ENCODE results near the gene RNASEL.

Gene RNASEL

GRCh38 chr1:182631954-182632353, 42.9 kb upstream of the RNASEL start:
- DNase-seq (ENCODE audit: low spot score) = no peak
- TF ChIP-seq, protein P1, sequence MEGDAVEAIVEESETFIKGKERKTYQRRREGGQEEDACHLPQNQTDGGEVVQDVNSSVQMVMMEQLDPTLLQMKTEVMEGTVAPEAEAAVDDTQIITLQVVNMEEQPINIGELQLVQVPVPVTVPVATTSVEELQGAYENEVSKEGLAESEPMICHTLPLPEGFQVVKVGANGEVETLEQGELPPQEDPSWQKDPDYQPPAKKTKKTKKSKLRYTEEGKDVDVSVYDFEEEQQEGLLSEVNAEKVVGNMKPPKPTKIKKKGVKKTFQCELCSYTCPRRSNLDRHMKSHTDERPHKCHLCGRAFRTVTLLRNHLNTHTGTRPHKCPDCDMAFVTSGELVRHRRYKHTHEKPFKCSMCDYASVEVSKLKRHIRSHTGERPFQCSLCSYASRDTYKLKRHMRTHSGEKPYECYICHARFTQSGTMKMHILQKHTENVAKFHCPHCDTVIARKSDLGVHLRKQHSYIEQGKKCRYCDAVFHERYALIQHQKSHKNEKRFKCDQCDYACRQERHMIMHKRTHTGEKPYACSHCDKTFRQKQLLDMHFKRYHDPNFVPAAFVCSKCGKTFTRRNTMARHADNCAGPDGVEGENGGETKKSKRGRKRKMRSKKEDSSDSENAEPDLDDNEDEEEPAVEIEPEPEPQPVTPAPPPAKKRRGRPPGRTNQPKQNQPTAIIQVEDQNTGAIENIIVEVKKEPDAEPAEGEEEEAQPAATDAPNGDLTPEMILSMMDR (IDR thresholded peaks at IDR 0.05) = no peak
- no peak overlapping the region for H3K4me3 ChIP-seq

GRCh38 chr1:182631053-182631677, 42.1 kb upstream of the RNASEL start:
- Histone ChIP-seq H3K4me3 (no peak overlapping the region), H3K27ac (no peak overlapping the region)
- DNase-seq (ENCODE audit: low spot score) = no peak
- TF ChIP-seq, protein P1 (IDR thresholded peaks at IDR 0.05) = no peak

More at GRCh38 chr1:182631954-182632353, 42.9 kb upstream of the RNASEL start:
- no peak overlapping the region for H3K27ac ChIP-seq

DNA sequence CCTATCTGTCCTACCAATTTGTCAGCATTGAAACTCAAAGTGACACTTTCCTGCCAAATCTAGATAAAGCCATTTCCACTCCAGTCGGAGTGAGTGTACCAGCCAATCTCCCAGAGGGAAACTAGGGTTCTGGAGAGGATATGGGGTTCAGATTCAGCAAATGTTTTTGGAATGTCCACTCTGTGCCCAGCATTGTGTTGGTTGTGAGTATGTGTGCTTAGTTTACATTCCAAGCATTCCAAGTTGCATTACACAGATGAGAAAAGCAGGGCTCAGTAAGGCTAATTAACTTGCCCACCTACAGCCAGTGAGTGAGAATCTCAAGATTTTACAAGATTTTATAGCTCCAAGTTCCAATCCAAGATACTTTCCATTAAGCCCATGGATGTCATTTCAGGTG, 41.5 kb upstream of the RNASEL start:
- Histone ChIP-seq H3K4me3 (no peak overlapping the region), H3K27ac (no peak overlapping the region)
- DNase-seq (ENCODE audit: low spot score) = no peak
- TF ChIP-seq, protein P1 (IDR thresholded peaks at IDR 0.05) = no peak

DNA sequence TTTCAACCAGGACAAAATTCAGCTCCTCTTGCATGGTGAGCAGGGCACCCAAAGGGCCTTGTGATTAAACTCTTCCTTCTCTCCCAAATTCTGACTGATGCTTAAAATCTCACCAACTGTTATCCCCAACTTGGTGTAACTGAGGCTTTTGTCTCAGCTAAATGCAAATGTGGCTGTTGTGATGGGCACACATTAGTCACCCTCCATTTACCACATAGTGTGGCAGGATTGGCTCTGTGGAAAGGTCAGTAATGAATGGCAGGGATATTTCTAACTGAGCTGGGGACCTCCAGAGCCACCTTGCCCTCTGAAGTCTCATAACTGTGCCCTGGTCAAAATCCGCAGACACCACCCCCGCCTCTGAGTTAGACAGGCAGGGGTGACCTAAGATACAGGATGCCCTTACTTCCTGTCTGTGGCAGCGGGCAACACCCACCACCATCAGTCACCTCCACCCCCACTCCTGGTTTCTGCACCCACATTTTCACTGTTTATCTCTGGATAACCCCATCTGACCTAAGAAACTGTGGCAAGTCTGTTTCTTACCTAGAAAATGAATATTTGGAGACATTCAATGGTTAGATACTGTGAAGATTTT, 40.5 kb upstream of the RNASEL start:
- Histone ChIP-seq H3K27ac (no peak overlapping the region), H3K4me3 (no peak overlapping the region)
- TF ChIP-seq, protein P1 (IDR thresholded peaks at IDR 0.05) = no peak
- DNase-seq (ENCODE audit: low spot score) = no peak

GRCh38 chr1:182629080-182629479, 40.0 kb upstream of the RNASEL start:
- TF ChIP-seq, protein P1 (IDR thresholded peaks at IDR 0.05) = no peak
- no peak for DNase-seq (ENCODE audit: low spot score)
- H3K4me3 ChIP-seq = no peak overlapping the region
- no peak overlapping the region for H3K27ac ChIP-seq

- Histone ChIP-seq H3K27ac (no peak overlapping the region), H3K4me3 (no peak overlapping the region)
- TF ChIP-seq, protein P1 (IDR thresholded peaks at IDR 0.05) = no peak
- no peak for DNase-seq (ENCODE audit: low spot score)
Measured at GRCh38 chr1:182628657-182629056, 39.6 kb upstream of the RNASEL start.

- H3K4me3 ChIP-seq = no peak overlapping the region
- TF ChIP-seq, protein P1 (IDR thresholded peaks at IDR 0.05) = no peak
- no peak overlapping the region for H3K27ac ChIP-seq
- no peak for DNase-seq (ENCODE audit: low spot score)
Measured at GRCh38 chr1:182627622-182628021, 38.6 kb upstream of the RNASEL start.
